HCEC 1CT (cell line): ENCODE data around the gene ZNF827.
A peak's percentile ranks its signal among the peaks of the same experiment; 100 is the strongest.
"Not testable (repeated sequence)": the region's sequence is repeated elsewhere in the genome, so short reads cannot be mapped to it uniquely, and the experiment has no call there.

Experiments used
- DNase-seq: peaks from one replicate; pipeline ENCODE4 v3.0.0-alpha.2; 2017

ZNF827 gene

GRCh38 chr4:145860446-145860845, 78.2 kb downstream of the ZNF827 start:
- DNase-seq, result no peak

GRCh38 chr4:145859926-145860325, 78.7 kb downstream of the ZNF827 start:
- DNase-seq, result no peak

- DNase-seq, result no peak
These were observed 79.2 kb downstream of the ZNF827 start for GRCh38 chr4:145859426-145859825.

GRCh38 chr4:145852256-145852839, 86.3 kb downstream of the ZNF827 start:
- no peak for DNase-seq

GRCh38 chr4:145851511-145852201, 87.0 kb downstream of the ZNF827 start:
- no peak for DNase-seq

- no peak for DNase-seq
These were observed 90.9 kb downstream of the ZNF827 start for GRCh38 chr4:145847764-145848163.

GRCh38 chr4:145845118-145845517, 93.5 kb downstream of the ZNF827 start:
- no peak for DNase-seq

GRCh38 chr4:145843639-145844038, 95.0 kb downstream of the ZNF827 start:
- no peak for DNase-seq

- DNase-seq, result peak; percentile 74
These were observed 95.5 kb downstream of the ZNF827 start for GRCh38 chr4:145843148-145843547.

GRCh38 chr4:145842224-145842887, 96.3 kb downstream of the ZNF827 start:
- DNase-seq, result no peak

GRCh38 chr4:145840801-145841200, 97.8 kb downstream of the ZNF827 start:
- DNase-seq, result no peak

GRCh38 chr4:145840162-145840768, 98.4 kb downstream of the ZNF827 start:
- DNase-seq, result peak; percentile 41

GRCh38 chr4:145839151-145839550, 99.5 kb downstream of the ZNF827 start:
- no peak for DNase-seq

GRCh38 chr4:145832384-145832783, 106.2 kb downstream of the ZNF827 start:
- not testable (repeated sequence) for DNase-seq

GRCh38 chr4:145830699-145831098, 107.9 kb downstream of the ZNF827 start:
- no peak for DNase-seq

- DNase-seq, result no peak
These were observed 108.8 kb downstream of the ZNF827 start for GRCh38 chr4:145829629-145830395.

GRCh38 chr4:145828802-145829485, 109.7 kb downstream of the ZNF827 start:
- no peak for DNase-seq

GRCh38 chr4:145827885-145828284, 110.7 kb downstream of the ZNF827 start:
- DNase-seq, result no peak

GRCh38 chr4:145825255-145825654, 113.4 kb downstream of the ZNF827 start:
- no peak for DNase-seq

GRCh38 chr4:145824463-145824862, 114.2 kb downstream of the ZNF827 start:
- DNase-seq, result no peak

GRCh38 chr4:145823743-145824142, 114.9 kb downstream of the ZNF827 start:
- DNase-seq, result no peak

- no peak for DNase-seq
These were observed 116.0 kb downstream of the ZNF827 start for GRCh38 chr4:145822581-145822980.
